ENCODE data around the gene GLI1.
"Not testable (repeated sequence)": the region's sequence is repeated elsewhere in the genome, so short reads cannot be mapped to it uniquely, and the experiment has no call there.

Gene GLI1

GRCh38 chr12:57488402-57489156 lies 29.0 kb downstream of the GLI1 start:
- DNase-seq (ENCODE audit: low spot score in 2 of 2), result no peak
- Mint-ChIP-seq H3K27me3 (no peaks in the 10 kb centered on the region), H3K4me3 (peak overlapping the region; percentile 94), H3K36me3 (ENCODE audit: insufficient read depth) (peaks cover 46% of the 10 kb centered on the region), H3K27ac (ENCODE audit: low read depth) (peak overlapping the region; percentile 90), H3K9me3 (no peaks in the 10 kb centered on the region), H3K4me1 (peaks cover 27% of the 10 kb centered on the region)
- ATAC-seq (replicated peaks; ENCODE audit: extremely low read depth, poor library complexity, severe bottlenecking), result no peak

GRCh38 chr12:57489157-57489641 lies 29.6 kb downstream of the GLI1 start:
- H3K9me3 Mint-ChIP-seq, result no peaks in the 10 kb centered on the region
- no peak for DNase-seq (ENCODE audit: low spot score in 2 of 2)
- peaks cover 49% of the 10 kb centered on the region for H3K36me3 Mint-ChIP-seq (ENCODE audit: insufficient read depth)
- ATAC-seq (replicated peaks; ENCODE audit: extremely low read depth, poor library complexity, severe bottlenecking), result no peak
- H3K27me3 Mint-ChIP-seq, result no peaks in the 10 kb centered on the region
- H3K4me1 Mint-ChIP-seq, result peaks cover 27% of the 10 kb centered on the region
- H3K4me3 Mint-ChIP-seq, result peak overlapping the region; percentile 94
- peak overlapping the region; percentile 90 for H3K27ac Mint-ChIP-seq (ENCODE audit: low read depth)

- DNase-seq (ENCODE audit: low spot score in 2 of 2) (no peak), ATAC-seq (replicated peaks; ENCODE audit: extremely low read depth, poor library complexity, severe bottlenecking) (no peak)
- H3K27me3 Mint-ChIP-seq, result no peaks in the 10 kb centered on the region
- peaks cover 53% of the 10 kb centered on the region for H3K36me3 Mint-ChIP-seq (ENCODE audit: insufficient read depth)
- H3K9me3 Mint-ChIP-seq, result no peaks in the 10 kb centered on the region
- no peak overlapping the region for H3K27ac Mint-ChIP-seq (ENCODE audit: low read depth)
- H3K4me3 Mint-ChIP-seq, result no peak overlapping the region
- H3K4me1 Mint-ChIP-seq, result peaks cover 27% of the 10 kb centered on the region
Measured at GRCh38 chr12:57490126-57490525, 30.5 kb downstream of the GLI1 start.

- H3K9me3 Mint-ChIP-seq, result no peaks in the 10 kb centered on the region
- DNase-seq (ENCODE audit: low spot score in 2 of 2) (no peak), ATAC-seq (replicated peaks; ENCODE audit: extremely low read depth, poor library complexity, severe bottlenecking) (no peak)
- H3K36me3 Mint-ChIP-seq (ENCODE audit: insufficient read depth), result peaks cover 54% of the 10 kb centered on the region
- peak overlapping the region; percentile 1 for H3K27ac Mint-ChIP-seq (ENCODE audit: low read depth)
- H3K4me3 Mint-ChIP-seq, result no peak overlapping the region
- peaks cover 27% of the 10 kb centered on the region for H3K4me1 Mint-ChIP-seq
- H3K27me3 Mint-ChIP-seq, result no peaks in the 10 kb centered on the region
Measured at GRCh38 chr12:57491393-57492280, 32.1 kb downstream of the GLI1 start.

- not testable (repeated sequence) for H3K27ac Mint-ChIP-seq (ENCODE audit: low read depth); ATAC-seq (replicated peaks; ENCODE audit: extremely low read depth, poor library complexity, severe bottlenecking); H3K4me3 Mint-ChIP-seq; H3K9me3 Mint-ChIP-seq; H3K27me3 Mint-ChIP-seq; DNase-seq (ENCODE audit: low spot score in 2 of 2)
- Mint-ChIP-seq H3K36me3 (ENCODE audit: insufficient read depth) (peaks cover 65% of the 10 kb centered on the region), H3K4me1 (peaks cover 16% of the 10 kb centered on the region)
Measured at GRCh38 chr12:57495051-57495701, 35.6 kb downstream of the GLI1 start.

GRCh38 chr12:57496822-57497221 lies 37.2 kb downstream of the GLI1 start:
- no peaks in the 10 kb centered on the region for H3K27me3 Mint-ChIP-seq
- DNase-seq (ENCODE audit: low spot score in 2 of 2), result no peak
- peaks cover 10% of the 10 kb centered on the region for H3K4me1 Mint-ChIP-seq
- peaks cover 65% of the 10 kb centered on the region for H3K36me3 Mint-ChIP-seq (ENCODE audit: insufficient read depth)
- no peak for ATAC-seq (replicated peaks; ENCODE audit: extremely low read depth, poor library complexity, severe bottlenecking)
- H3K27ac Mint-ChIP-seq (ENCODE audit: low read depth), result peak overlapping the region; percentile 2
- no peak overlapping the region for H3K4me3 Mint-ChIP-seq
- no peaks in the 10 kb centered on the region for H3K9me3 Mint-ChIP-seq

- H3K27me3 Mint-ChIP-seq, result no peaks in the 10 kb centered on the region
- no peaks in the 10 kb centered on the region for H3K9me3 Mint-ChIP-seq
- peaks cover 10% of the 10 kb centered on the region for H3K4me1 Mint-ChIP-seq
- ATAC-seq (replicated peaks; ENCODE audit: extremely low read depth, poor library complexity, severe bottlenecking) (no peak), DNase-seq (ENCODE audit: low spot score in 2 of 2) (no peak)
- peaks cover 62% of the 10 kb centered on the region for H3K36me3 Mint-ChIP-seq (ENCODE audit: insufficient read depth)
- H3K27ac Mint-ChIP-seq (ENCODE audit: low read depth), result peak overlapping the region; percentile 2
- no peak overlapping the region for H3K4me3 Mint-ChIP-seq
Measured at GRCh38 chr12:57497223-57498131, 37.9 kb downstream of the GLI1 start.

- H3K27ac Mint-ChIP-seq (ENCODE audit: low read depth), result no peak overlapping the region
Measured at GRCh38 chr12:57498132-57498502, 38.5 kb downstream of the GLI1 start.

GRCh38 chr12:57498571-57498970 lies 39.0 kb downstream of the GLI1 start:
- Mint-ChIP-seq H3K27ac (ENCODE audit: low read depth) (no peak overlapping the region), H3K9me3 (no peaks in the 10 kb centered on the region), H3K4me1 (peaks cover 10% of the 10 kb centered on the region), H3K27me3 (no peaks in the 10 kb centered on the region), H3K36me3 (ENCODE audit: insufficient read depth) (peaks cover 63% of the 10 kb centered on the region), H3K4me3 (no peak overlapping the region)
- no peak for DNase-seq (ENCODE audit: low spot score in 2 of 2)
- no peak for ATAC-seq (replicated peaks; ENCODE audit: extremely low read depth, poor library complexity, severe bottlenecking)

More at GRCh38 chr12:57498132-57498502, 38.5 kb downstream of the GLI1 start:
- no peaks in the 10 kb centered on the region for H3K27me3 Mint-ChIP-seq
- H3K9me3 Mint-ChIP-seq, result no peaks in the 10 kb centered on the region
- peaks cover 59% of the 10 kb centered on the region for H3K36me3 Mint-ChIP-seq (ENCODE audit: insufficient read depth)
- peaks cover 10% of the 10 kb centered on the region for H3K4me1 Mint-ChIP-seq
- no peak for ATAC-seq (replicated peaks; ENCODE audit: extremely low read depth, poor library complexity, severe bottlenecking)
- no peak for DNase-seq (ENCODE audit: low spot score in 2 of 2)
- H3K4me3 Mint-ChIP-seq, result no peak overlapping the region

GRCh38 chr12:57500213-57500612 lies 40.6 kb downstream of the GLI1 start:
- Mint-ChIP-seq H3K4me3 (no peak overlapping the region), H3K27me3 (no peaks in the 10 kb centered on the region), H3K36me3 (ENCODE audit: insufficient read depth) (peaks cover 73% of the 10 kb centered on the region), H3K27ac (ENCODE audit: low read depth) (no peak overlapping the region), H3K9me3 (no peaks in the 10 kb centered on the region), H3K4me1 (peaks cover 10% of the 10 kb centered on the region)
- ATAC-seq (replicated peaks; ENCODE audit: extremely low read depth, poor library complexity, severe bottlenecking), result no peak
- no peak for DNase-seq (ENCODE audit: low spot score in 2 of 2)

- H3K27ac Mint-ChIP-seq (ENCODE audit: low read depth); H3K4me3 Mint-ChIP-seq; H3K9me3 Mint-ChIP-seq; H3K4me1 Mint-ChIP-seq; ATAC-seq (replicated peaks; ENCODE audit: extremely low read depth, poor library complexity, severe bottlenecking); H3K27me3 Mint-ChIP-seq; DNase-seq (ENCODE audit: low spot score in 2 of 2): not testable (repeated sequence)
- peaks cover 80% of the 10 kb centered on the region for H3K36me3 Mint-ChIP-seq (ENCODE audit: insufficient read depth)
Measured at GRCh38 chr12:57502311-57502969, 42.9 kb downstream of the GLI1 start.
